HEK293 (cell line): ENCODE data around the gene OR2V2.

ENCODE experiments used
- CTCF ChIA-PET: fragments of 350-600 bp; formaldehyde crosslinking; extraction: SDS; loops from one replicate; lab custom pipeline; 2021; ENCODE audit warnings: antibody characterized with exemption; lab: Yijun Ruan, JAX
- POLR2A ChIA-PET: fragments of 300-600 bp; formaldehyde crosslinking; extraction: SDS; loops from one replicate; lab custom pipeline; 2020; ENCODE audit warnings: antibody characterized with exemption, inconsistent platforms; lab: Yijun Ruan, JAX
- H3K27ac ChIP-seq: fragments of 200-500 bp; sonication (Bioruptor generic); 2 replicates; pipeline ENCODE4 v1.5.1; 2014; ENCODE audit warnings: low read depth, low read length, control low read depth, inconsistent platforms; ENCODE audit errors: extremely low read depth
- H3K36me3 ChIP-seq, 2 experiments: fragments of 200-500 bp in 1 of 2; sonication (Bioruptor generic) in 1 of 2; 1 replicate in 1 of 2; 2 replicates in 1 of 2; pipeline ENCODE4 v1.5.1; 2014 to 2017; ENCODE audit warnings: inconsistent platforms in 2 of 2, low read length in 2 of 2; ENCODE audit not compliant: control insufficient read depth in 2 of 2, insufficient read depth in 1 of 2
- H3K4me1 ChIP-seq: fragments of 200-500 bp; sonication (Bioruptor generic); 2 replicates; pipeline ENCODE4 v1.5.1; 2014; ENCODE audit warnings: mild to moderate bottlenecking, low read length, inconsistent platforms; ENCODE audit not compliant: control insufficient read depth, insufficient read depth
- H3K4me3 ChIP-seq: 2 replicates; pipeline ENCODE4 v1.5.1; 2011; ENCODE audit warnings: low read depth, mild to moderate bottlenecking, control low read depth, low read length, moderate library complexity
- H3K9me3 ChIP-seq: fragments of 200-500 bp; sonication (Bioruptor generic); 2 replicates; pipeline ENCODE4 v1.5.1; 2014; ENCODE audit warnings: low read depth, low read length, inconsistent platforms; ENCODE audit not compliant: control insufficient read depth, insufficient read depth
- GFI1B ChIP-seq: fragments of 450-650 bp; formaldehyde crosslinking; IDR thresholded peaks from 2 replicates; pipeline ENCODE4 v1.5.1; 2016; ENCODE audit warnings: missing biosample characterization, missing genetic modification characterization
- GLIS1 ChIP-seq: fragments of 450-650 bp; formaldehyde crosslinking; IDR thresholded peaks from 2 replicates; pipeline ENCODE4 v1.5.1; 2016; ENCODE audit warnings: missing biosample characterization, missing genetic modification characterization
- HOXA7 ChIP-seq: sonication (generic); formaldehyde crosslinking; IDR thresholded peaks from 2 replicates; pipeline ENCODE4 v1.8.1; 2022; ENCODE audit warnings: missing genetic modification reagents, borderline replicate concordance
- MZF1 ChIP-seq: fragments of 450-650 bp; formaldehyde crosslinking; IDR thresholded peaks from 2 replicates; pipeline ENCODE4 v1.5.1; 2017; ENCODE audit warnings: missing biosample characterization, missing genetic modification characterization, borderline replicate concordance
- RBAK ChIP-seq: fragments of 450-650 bp; formaldehyde crosslinking; IDR thresholded peaks from 2 replicates; pipeline ENCODE4 v1.5.1; 2016; ENCODE audit warnings: missing biosample characterization, missing genetic modification characterization
- REST ChIP-seq: fragments of 450-650 bp; formaldehyde crosslinking; IDR thresholded peaks from 2 replicates; pipeline ENCODE4 v1.5.1; 2016; ENCODE audit warnings: missing biosample characterization, missing genetic modification characterization
- SALL2 ChIP-seq: fragments of 450-650 bp; formaldehyde crosslinking; IDR thresholded peaks from 2 replicates; pipeline ENCODE4 v1.5.0; 2017; ENCODE audit warnings: missing biosample characterization, mild to moderate bottlenecking, missing genetic modification characterization, borderline replicate concordance
- WT1 ChIP-seq: fragments of 450-650 bp; formaldehyde crosslinking; IDR thresholded peaks from 2 replicates; pipeline ENCODE4 v1.5.1; 2016; ENCODE audit warnings: missing biosample characterization, missing genetic modification characterization
- ZBTB21 ChIP-seq: fragments of 450-650 bp; formaldehyde crosslinking; IDR thresholded peaks from 2 replicates; pipeline ENCODE4 v1.5.1; 2017; ENCODE audit warnings: missing biosample characterization, missing genetic modification characterization
- ZBTB26 ChIP-seq: fragments of 450-650 bp; formaldehyde crosslinking; optimal IDR thresholded peaks from 2 replicates; pipeline ENCODE3; 2016; ENCODE audit warnings: missing biosample characterization, mild to moderate bottlenecking, missing genetic modification characterization
- ZNF140 ChIP-seq: fragments of 450-650 bp; formaldehyde crosslinking; IDR thresholded peaks from 2 replicates; pipeline ENCODE4 v1.5.1; 2016; ENCODE audit warnings: missing biosample characterization, missing genetic modification characterization
- ZNF19 ChIP-seq: fragments of 450-650 bp; formaldehyde crosslinking; IDR thresholded peaks from 2 replicates; pipeline ENCODE4; 2016; ENCODE audit warnings: missing biosample characterization, missing genetic modification characterization, low read depth
- ZNF223 ChIP-seq: fragments of 450-650 bp; formaldehyde crosslinking; IDR thresholded peaks from 2 replicates; pipeline ENCODE4 v1.5.1; 2016; ENCODE audit warnings: missing biosample characterization, missing genetic modification characterization
- ZNF26 ChIP-seq: fragments of 450-650 bp; formaldehyde crosslinking; IDR thresholded peaks from 2 replicates; pipeline ENCODE4 v1.5.1; 2016; ENCODE audit warnings: missing biosample characterization, missing genetic modification characterization
- ZNF350 ChIP-seq: fragments of 450-650 bp; formaldehyde crosslinking; IDR thresholded peaks from 2 replicates; pipeline ENCODE4 v1.5.0; 2017; ENCODE audit warnings: missing biosample characterization, mild to moderate bottlenecking, missing genetic modification characterization
- ZNF398 ChIP-seq: fragments of 450-650 bp; formaldehyde crosslinking; IDR thresholded peaks from 2 replicates; pipeline ENCODE4 v1.5.1; 2017; ENCODE audit warnings: missing biosample characterization, missing genetic modification characterization
- ZNF473 ChIP-seq: fragments of 450-650 bp; formaldehyde crosslinking; IDR thresholded peaks from 2 replicates; pipeline ENCODE4 v1.5.1; 2017; ENCODE audit warnings: missing biosample characterization, missing genetic modification characterization
- ZNF513 ChIP-seq: fragments of 450-650 bp; IDR thresholded peaks from 2 replicates; pipeline ENCODE4 v1.5.1; 2018; ENCODE audit warnings: missing biosample characterization, missing genetic modification characterization
- ZNF558 ChIP-seq: fragments of 450-650 bp; formaldehyde crosslinking; IDR thresholded peaks from 2 replicates; pipeline ENCODE4 v1.5.1; 2016; ENCODE audit warnings: missing biosample characterization, missing genetic modification characterization
- ZNF580 ChIP-seq: fragments of 450-650 bp; formaldehyde crosslinking; IDR thresholded peaks from 2 replicates; pipeline ENCODE4 v1.5.1; 2016; ENCODE audit warnings: missing biosample characterization, missing genetic modification characterization
- ZNF654 ChIP-seq: fragments of 450-650 bp; formaldehyde crosslinking; IDR thresholded peaks from 2 replicates; pipeline ENCODE4 v1.5.1; 2016; ENCODE audit warnings: low read depth, missing biosample characterization, missing genetic modification characterization
- ZNF830 ChIP-seq: fragments of 450-650 bp; IDR thresholded peaks from 2 replicates; pipeline ENCODE4 v1.5.0; 2018; ENCODE audit warnings: missing biosample characterization, missing genetic modification characterization, low read depth, mild to moderate bottlenecking, moderate library complexity
- ZNF843 ChIP-seq: fragments of 450-650 bp; formaldehyde crosslinking; IDR thresholded peaks from 2 replicates; pipeline ENCODE4 v1.5.1; 2016; ENCODE audit warnings: missing biosample characterization, missing genetic modification characterization

OR2V2 gene

GRCh38 chr5:181181650-181182565, 34.5 kb downstream of the OR2V2 start (continued):
- no peak for TF ChIP-seq GLIS1 (tag by site-specific recombination)
- TF ChIP-seq ZBTB26 (tag by site-specific recombination), result no peak
- TF ChIP-seq ZNF473 (tag by site-specific recombination), result no peak
- TF ChIP-seq ZNF580 (tag by site-specific recombination), result no peak
- TF ChIP-seq ZNF140 (tag by site-specific recombination), result no peak
- TF ChIP-seq MZF1, result 0 out of 2 replicates have a peak, but pooled peaks have one; percentile 22
- no peak for TF ChIP-seq ZNF26 (tag by site-specific recombination)
- TF ChIP-seq GFI1B, result no peak
- no peak for TF ChIP-seq REST (tag by site-specific recombination)
- no peak for TF ChIP-seq ZNF398 (tag by site-specific recombination)

GRCh38 chr5:181182651-181183050, 35.3 kb downstream of the OR2V2 start:
- H3K4me3 ChIP-seq, result no peak overlapping the region
- no peaks in the 10 kb centered on the region for H3K9me3 ChIP-seq
- CTCF ChIA-PET, result interaction anchor here (0.6 kb wide), 1 partner anchor 316 kb away, joined by 3 read pairs; no protein-coding TSS in a partner anchor
- POLR2A ChIA-PET, result no interaction called here
- H3K36me3 ChIP-seq, result no peaks in the 10 kb centered on the region
- H3K27ac ChIP-seq, result no peak overlapping the region
- TF ChIP-seq ZBTB21 (tag by site-specific recombination) (no peak), ZNF398 (tag by site-specific recombination) (no peak), ZNF654 (tag by site-specific recombination) (no peak), SALL2 (tag by site-specific recombination) (no peak), WT1 (tag by site-specific recombination) (no peak), ZNF350 (tag by site-specific recombination) (no peak), HOXA7 (CRISPR knock-in tag) (no peak), RBAK (no peak), ZNF558 (no peak), ZNF223 (no peak), ZNF513 (tag by site-specific recombination) (no peak), ZNF19 (no peak), ZNF843 (tag by site-specific recombination) (no peak), GFI1B (no peak), ZNF830 (no peak)
- H3K4me1 ChIP-seq, result no peaks in the 10 kb centered on the region
